ENCODE data around the gene GALNT6.
A peak's percentile ranks its signal among the peaks of the same experiment; 100 is the strongest.

The GALNT6 gene, protein sequence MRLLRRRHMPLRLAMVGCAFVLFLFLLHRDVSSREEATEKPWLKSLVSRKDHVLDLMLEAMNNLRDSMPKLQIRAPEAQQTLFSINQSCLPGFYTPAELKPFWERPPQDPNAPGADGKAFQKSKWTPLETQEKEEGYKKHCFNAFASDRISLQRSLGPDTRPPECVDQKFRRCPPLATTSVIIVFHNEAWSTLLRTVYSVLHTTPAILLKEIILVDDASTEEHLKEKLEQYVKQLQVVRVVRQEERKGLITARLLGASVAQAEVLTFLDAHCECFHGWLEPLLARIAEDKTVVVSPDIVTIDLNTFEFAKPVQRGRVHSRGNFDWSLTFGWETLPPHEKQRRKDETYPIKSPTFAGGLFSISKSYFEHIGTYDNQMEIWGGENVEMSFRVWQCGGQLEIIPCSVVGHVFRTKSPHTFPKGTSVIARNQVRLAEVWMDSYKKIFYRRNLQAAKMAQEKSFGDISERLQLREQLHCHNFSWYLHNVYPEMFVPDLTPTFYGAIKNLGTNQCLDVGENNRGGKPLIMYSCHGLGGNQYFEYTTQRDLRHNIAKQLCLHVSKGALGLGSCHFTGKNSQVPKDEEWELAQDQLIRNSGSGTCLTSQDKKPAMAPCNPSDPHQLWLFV

GRCh38 chr12:51391283-51392123, at the start of gene GALNT6:
Gene GALNT6, minus strand, starts transcription at chr12:51391406. Its CDS starts 11,625 bp downstream, at chr12:51379781.
- DNase-seq (ENCODE audit: low read depth in 2 of 2), result peak; percentile 39 to 60

- DNase-seq (ENCODE audit: low read depth in 2 of 2), result no peak
These were observed 48.1 kb upstream of the GALNT6 start for GRCh38 chr12:51439330-51439729.

- no peak for DNase-seq (ENCODE audit: low read depth in 2 of 2)
These were observed 46.2 kb upstream of the GALNT6 start for GRCh38 chr12:51437431-51437830.

GRCh38 chr12:51434305-51434704, 43.1 kb upstream of the GALNT6 start:
- DNase-seq (ENCODE audit: low read depth in 2 of 2), result no peak

GRCh38 chr12:51432921-51433320, 41.7 kb upstream of the GALNT6 start:
- DNase-seq (ENCODE audit: low read depth in 2 of 2), result no peak

GRCh38 chr12:51430196-51430895, 39.1 kb upstream of the GALNT6 start:
- no peak for DNase-seq (ENCODE audit: low read depth in 2 of 2)

DNA sequence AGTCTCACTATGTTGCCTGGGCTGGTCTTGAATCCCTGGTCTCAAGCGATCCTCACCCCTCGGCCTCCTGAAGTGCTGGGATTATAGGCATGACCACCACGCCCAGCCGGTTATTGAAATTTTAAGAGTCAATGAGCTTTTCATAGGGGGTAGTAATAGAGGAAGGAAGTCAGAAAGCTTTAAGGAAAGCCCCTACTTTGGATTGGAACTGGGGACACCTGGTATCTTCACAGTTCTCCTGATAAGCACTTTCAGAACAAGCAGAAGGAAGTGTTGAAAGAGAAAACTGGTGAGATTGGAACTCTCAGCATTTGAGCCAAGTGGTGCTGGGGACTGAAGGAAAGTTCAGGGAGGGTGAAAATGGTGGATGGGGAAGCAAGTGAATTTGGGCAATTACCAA, 38.5 kb upstream of the GALNT6 start:
- no peak for DNase-seq (ENCODE audit: low read depth in 2 of 2)

DNA sequence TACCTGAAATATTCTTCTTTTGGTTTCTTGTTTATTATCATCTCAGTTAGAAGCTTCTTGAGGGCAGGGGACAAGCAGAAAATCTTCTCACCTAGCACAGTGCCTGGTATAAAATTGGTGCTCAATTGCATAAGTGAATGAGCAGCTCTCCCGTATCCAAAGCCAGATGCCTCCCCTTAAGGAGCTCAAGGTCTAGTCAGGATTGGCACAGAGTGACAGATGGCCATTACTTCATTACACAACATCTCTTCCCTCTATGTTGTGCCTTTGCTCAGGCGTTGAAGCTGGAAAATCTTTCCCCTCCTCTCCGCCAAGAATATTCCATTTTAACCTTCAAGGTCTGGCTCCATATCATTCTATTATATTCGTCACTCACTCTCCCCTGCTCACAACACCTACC, 37.0 kb upstream of the GALNT6 start:
- no peak for DNase-seq (ENCODE audit: low read depth in 2 of 2)

- DNase-seq (ENCODE audit: low read depth in 2 of 2), result peak; percentile 40 to 76
These were observed 33.7 kb upstream of the GALNT6 start, which contains the start of gene SLC4A8 for GRCh38 chr12:51424662-51425539. Gene SLC4A8, plus strand, starts transcription at chr12:51424831. Its CDS starts 157 bp downstream, at chr12:51424988.

DNA sequence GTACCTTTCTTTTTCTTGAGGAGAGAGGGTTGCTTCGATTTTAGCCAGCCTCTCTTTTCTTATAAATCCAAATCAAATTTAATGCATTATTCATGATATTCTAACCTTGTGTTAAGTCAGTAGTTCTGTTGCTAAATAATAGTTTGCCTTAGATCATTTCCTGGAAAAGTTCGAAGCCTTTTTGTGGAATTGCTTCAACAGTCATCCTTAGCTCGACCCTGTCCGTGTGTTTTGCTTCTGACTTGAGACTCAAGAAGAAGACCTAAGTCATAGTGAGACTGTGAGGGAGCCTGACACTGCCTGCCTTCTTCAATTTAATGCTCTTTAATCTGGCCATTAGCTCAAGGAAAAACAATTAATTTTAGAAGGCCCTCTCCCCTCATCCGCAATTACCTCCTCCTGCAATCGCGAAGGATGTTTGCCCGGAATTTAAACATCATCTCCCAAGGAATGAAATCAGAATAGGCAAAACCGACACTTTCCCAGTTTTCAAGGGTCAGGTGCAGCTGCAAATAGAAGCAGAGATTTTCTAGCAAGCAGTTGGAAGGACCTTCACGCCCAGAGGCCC, 33.0 kb upstream of the GALNT6 start:
- DNase-seq (ENCODE audit: low read depth in 2 of 2), result no peak

DNA sequence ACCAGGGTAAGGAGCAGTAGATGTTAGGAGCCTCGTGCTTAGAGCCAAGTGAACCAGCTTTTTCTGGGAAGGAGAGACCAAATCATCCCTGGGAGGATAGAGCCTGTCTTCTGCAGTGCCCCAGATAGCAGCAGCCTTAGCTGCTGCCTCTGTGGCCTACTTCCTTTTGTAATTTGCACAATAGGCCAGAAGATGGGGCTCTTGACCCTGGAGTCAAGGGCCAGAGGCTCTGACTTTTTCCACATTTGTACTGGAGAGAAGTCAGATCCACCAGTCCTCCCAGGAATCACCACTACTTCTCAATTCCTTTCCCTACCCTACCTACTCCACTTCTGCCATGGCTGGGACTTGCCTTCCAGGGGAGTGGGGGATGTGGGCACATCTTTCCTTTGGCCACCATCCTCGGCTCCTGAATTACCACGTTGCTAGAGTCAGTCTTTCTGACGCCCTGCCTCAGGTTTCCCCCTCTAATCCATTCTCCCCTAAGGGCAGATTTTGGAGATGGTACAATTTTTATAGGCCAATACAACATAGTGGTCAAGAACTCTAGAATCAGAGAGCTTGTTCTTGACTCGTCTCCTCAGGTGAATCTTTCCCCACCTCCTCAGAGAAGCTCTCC, 30.2 kb upstream of the GALNT6 start:
- peak in 1 of 2 experiments; percentile 14 for DNase-seq (ENCODE audit: low read depth in 2 of 2)

DNA sequence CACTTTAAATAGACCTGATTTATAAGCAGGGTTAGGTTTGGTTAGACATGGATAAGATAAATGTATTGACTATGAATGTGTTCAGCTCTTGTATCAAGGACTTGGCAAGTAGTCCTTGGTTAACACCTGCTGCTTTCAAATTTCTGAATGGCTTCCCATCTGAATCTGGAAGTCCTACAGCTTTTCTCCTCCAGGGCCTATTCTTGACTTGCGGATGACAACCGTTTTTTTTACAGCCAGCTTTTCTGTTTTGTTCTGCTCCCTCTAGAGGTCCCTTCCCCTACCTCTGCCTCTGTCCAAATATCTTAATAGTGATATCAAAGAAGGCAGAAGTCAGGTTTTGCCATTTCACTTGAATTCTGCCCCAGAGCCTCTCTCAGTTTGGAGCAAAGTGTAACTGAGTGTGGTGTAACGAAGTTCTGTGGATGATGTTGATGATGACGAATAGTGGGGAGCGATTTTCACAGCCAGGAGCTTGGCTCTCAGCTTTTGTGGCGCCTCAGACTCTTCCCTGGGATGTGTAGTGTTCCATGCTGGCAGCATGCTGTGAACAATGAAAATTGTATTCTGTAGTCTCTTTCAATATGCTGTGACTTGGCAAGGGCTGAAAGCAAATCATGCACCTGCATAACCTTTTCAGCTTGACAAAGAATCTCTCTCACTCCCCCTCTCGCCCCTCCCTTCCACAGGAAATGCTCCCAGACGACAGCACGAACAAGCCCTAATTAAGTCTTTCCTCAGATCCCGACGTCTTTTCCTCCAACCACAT, 28.4 kb upstream of the GALNT6 start:
- DNase-seq (ENCODE audit: low read depth in 2 of 2), result no peak

GRCh38 chr12:51417826-51418225, 26.6 kb upstream of the GALNT6 start:
- no peak for DNase-seq (ENCODE audit: low read depth in 2 of 2)

GRCh38 chr12:51415931-51416330, 24.7 kb upstream of the GALNT6 start:
- DNase-seq (ENCODE audit: low read depth in 2 of 2), result no peak

GRCh38 chr12:51413791-51414190, 22.6 kb upstream of the GALNT6 start:
- DNase-seq (ENCODE audit: low read depth in 2 of 2), result no peak

DNA sequence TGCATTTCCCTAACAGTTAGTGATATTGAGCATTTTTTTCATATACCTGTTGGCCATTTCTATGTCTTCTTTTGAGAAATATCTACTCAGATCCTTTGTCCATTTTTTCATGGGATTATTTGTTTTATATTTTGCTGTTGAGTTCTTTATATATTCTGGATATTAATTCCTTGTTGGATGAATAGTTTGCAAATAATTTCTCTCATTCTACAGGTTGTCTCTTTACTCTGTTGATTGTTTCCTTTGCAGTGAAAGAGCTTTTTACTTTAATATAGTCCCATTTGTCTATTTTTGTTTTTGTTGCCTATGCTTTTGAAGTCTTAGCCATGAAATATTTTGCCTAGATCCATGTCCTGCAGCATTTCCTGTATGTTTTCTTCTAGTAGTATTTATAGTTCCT, 21.9 kb upstream of the GALNT6 start:
- DNase-seq (ENCODE audit: low read depth in 2 of 2), result no peak

- no peak for DNase-seq (ENCODE audit: low read depth in 2 of 2)
These were observed 18.6 kb upstream of the GALNT6 start for GRCh38 chr12:51409846-51410245.

- DNase-seq (ENCODE audit: low read depth in 2 of 2), result no peak
These were observed 16.4 kb upstream of the GALNT6 start for GRCh38 chr12:51407604-51408003.

DNA sequence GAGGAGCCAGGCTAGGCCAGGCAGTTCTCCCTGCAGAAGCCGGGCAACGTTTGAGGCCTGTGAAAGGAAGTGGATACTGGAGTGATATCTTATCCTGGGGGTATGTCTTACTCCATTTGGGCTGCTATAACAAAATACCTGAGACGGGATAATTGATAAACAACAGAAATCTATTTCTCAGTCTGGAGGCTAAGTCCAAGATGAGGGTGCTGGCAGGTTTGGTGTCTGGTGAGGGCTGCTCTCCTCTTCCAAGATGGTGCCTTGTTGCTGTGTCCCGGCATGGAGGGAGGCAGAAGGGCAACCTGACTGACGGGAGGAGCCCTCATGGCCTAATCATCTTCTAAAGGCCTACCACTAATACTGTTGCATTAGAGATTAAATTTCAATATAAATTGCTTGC, 15.7 kb upstream of the GALNT6 start:
- DNase-seq (ENCODE audit: low read depth in 2 of 2), result no peak
